ENCODE results near the gene RGL4. TPM values are rescaled to one million over a fixed set of nuclear protein-coding genes. Genes with fewer than 3 reads are reported as not detected.
"Not testable (repeated sequence)": the region's sequence is repeated elsewhere in the genome, so short reads cannot be mapped to it uniquely, and the experiment has no call there.

RGL4 gene
- total and polyA plus RNA-seq, 2 donors from 2014 or later, result 0.60 to 0.80 TPM

DNA sequence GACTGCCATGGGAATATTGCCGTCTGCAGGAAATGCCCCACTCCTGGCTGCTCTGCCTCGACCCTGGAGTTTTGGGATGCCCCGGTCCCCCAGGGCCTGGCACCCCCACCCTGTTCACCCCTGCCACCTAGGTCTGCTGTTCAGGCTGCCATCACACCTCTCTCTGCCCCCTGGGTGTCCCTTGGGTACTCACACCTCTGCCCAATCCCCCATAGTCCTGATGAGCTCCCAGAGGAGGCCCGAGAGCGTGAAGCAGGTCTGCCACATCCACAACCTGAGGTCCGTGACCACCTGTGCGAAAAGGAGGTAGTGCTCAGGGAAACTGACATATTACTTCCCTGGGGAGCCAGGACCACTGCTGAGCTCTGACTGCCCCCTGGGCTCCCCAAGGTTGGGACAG is 38.5 kb upstream of the RGL4 start:
- no peak overlapping the region for H3K4me3 ChIP-seq (ENCODE audit: low read length in 3 of 3)
- peak in 1 of 5 donors; percentile 35 for DNase-seq
- no peaks in the 10 kb centered on the region for H3K9me3 ChIP-seq (ENCODE audit: control insufficient read depth in 2 of 3, insufficient read depth in 1 of 3, low read length in 3 of 3)
- H3K4me1 ChIP-seq (ENCODE audit: control insufficient read depth in 2 of 3, insufficient read depth in 2 of 3, low read depth in 1 of 3, low read length in 3 of 3), result no peaks in the 10 kb centered on the region
- H3K27me3 ChIP-seq (ENCODE audit: control insufficient read depth, insufficient read depth, low read length), result no peaks in the 10 kb centered on the region
- TF ChIP-seq CTCF (IDR thresholded peaks at IDR 0.05; ENCODE audit: borderline replicate concordance, extremely low read depth, insufficient read depth), result no peak
- H3K36me3 ChIP-seq (ENCODE audit: control insufficient read depth in 2 of 3, insufficient read depth in 3 of 3, low read length in 3 of 3), result peaks cover 0 to 18% (median 8%) of the 10 kb centered on the region in 3 donors
- H3K9ac ChIP-seq (ENCODE audit: low read length in 3 of 3), result no peak overlapping the region
- no peak overlapping the region for H3K27ac ChIP-seq (ENCODE audit: low read depth in 2 of 2, low read length in 2 of 2)
- intact Hi-C loops (cut with DNase I), result no loop called here
- no peak for FAIRE-seq

- intact Hi-C loops (cut with DNase I), result no loop called here
- peaks cover 0 to 18% (median 8%) of the 10 kb centered on the region in 3 donors for H3K36me3 ChIP-seq (ENCODE audit: control insufficient read depth in 2 of 3, insufficient read depth in 3 of 3, low read length in 3 of 3)
- H3K4me3 ChIP-seq (ENCODE audit: low read length in 3 of 3), result no peak overlapping the region
- H3K27ac ChIP-seq (ENCODE audit: low read depth in 2 of 2, low read length in 2 of 2), result no peak overlapping the region
- no peaks in the 10 kb centered on the region for H3K9me3 ChIP-seq (ENCODE audit: control insufficient read depth in 2 of 3, insufficient read depth in 1 of 3, low read length in 3 of 3)
- FAIRE-seq, result no peak
- TF ChIP-seq CTCF (IDR thresholded peaks at IDR 0.05; ENCODE audit: borderline replicate concordance, extremely low read depth, insufficient read depth), result no peak
- no peaks in the 10 kb centered on the region for H3K27me3 ChIP-seq (ENCODE audit: control insufficient read depth, insufficient read depth, low read length)
- H3K4me1 ChIP-seq (ENCODE audit: control insufficient read depth in 2 of 3, insufficient read depth in 2 of 3, low read depth in 1 of 3, low read length in 3 of 3), result no peaks in the 10 kb centered on the region
- DNase-seq, result peak in 1 of 5 donors; percentile 24
- no peak overlapping the region for H3K9ac ChIP-seq (ENCODE audit: low read length in 3 of 3)
Measured at GRCh38 chr22:23652711-23653110, 38.1 kb upstream of the RGL4 start.

DNA sequence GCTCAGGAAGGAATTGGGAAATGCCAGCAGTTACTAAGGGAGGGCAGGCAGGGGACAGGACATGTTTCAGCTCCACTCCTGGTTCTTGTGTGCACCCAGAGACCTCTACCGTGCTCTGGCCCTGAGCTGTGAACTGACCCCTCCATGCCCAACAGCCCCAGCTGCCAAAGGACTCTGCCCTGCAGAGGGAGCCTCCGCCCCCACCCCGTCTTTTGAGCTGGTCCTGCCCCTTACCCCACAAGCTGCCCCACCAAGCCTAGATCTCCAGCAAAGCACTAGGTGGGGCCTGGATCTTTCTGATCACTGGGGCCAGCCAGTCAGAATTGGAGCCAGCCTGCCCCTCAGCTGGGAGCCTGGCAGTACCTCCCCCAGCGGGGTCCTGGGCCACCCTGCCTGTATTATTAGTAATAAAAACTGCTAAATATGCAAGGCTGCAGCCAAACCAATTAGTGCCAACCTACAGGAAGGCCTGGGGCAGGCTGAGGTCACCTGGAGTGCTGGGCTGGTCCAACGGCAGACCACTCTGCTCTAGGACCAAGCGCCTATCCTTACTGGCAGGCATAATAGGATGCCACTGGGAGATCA is 34.8 kb upstream of the RGL4 start:
- Histone ChIP-seq H3K27me3 (ENCODE audit: control insufficient read depth, insufficient read depth, low read length) (no peaks in the 10 kb centered on the region), H3K9ac (ENCODE audit: low read length in 3 of 3) (no peak overlapping the region), H3K9me3 (ENCODE audit: control insufficient read depth in 2 of 3, insufficient read depth in 1 of 3, low read length in 3 of 3) (no peaks in the 10 kb centered on the region), H3K36me3 (ENCODE audit: control insufficient read depth in 2 of 3, insufficient read depth in 3 of 3, low read length in 3 of 3) (peaks cover 0 to 24% (median 14%) of the 10 kb centered on the region in 3 donors), H3K4me1 (ENCODE audit: control insufficient read depth in 2 of 3, insufficient read depth in 2 of 3, low read depth in 1 of 3, low read length in 3 of 3) (no peaks in the 10 kb centered on the region), H3K27ac (ENCODE audit: low read depth in 2 of 2, low read length in 2 of 2) (no peak overlapping the region), H3K4me3 (ENCODE audit: low read length in 3 of 3) (no peak overlapping the region)
- no peak for TF ChIP-seq CTCF (IDR thresholded peaks at IDR 0.05; ENCODE audit: borderline replicate concordance, extremely low read depth, insufficient read depth)
- intact Hi-C loops (cut with DNase I), result no loop called here
- DNase-seq (peak in 1 of 5 donors; percentile 42), FAIRE-seq (no peak)

GRCh38 chr22:23657727-23658126 is 33.1 kb upstream of the RGL4 start:
- no peak for FAIRE-seq
- Histone ChIP-seq H3K27me3 (ENCODE audit: control insufficient read depth, insufficient read depth, low read length) (no peaks in the 10 kb centered on the region), H3K36me3 (ENCODE audit: control insufficient read depth in 2 of 3, insufficient read depth in 3 of 3, low read length in 3 of 3) (peaks cover 0 to 19% (median 12%) of the 10 kb centered on the region in 3 donors), H3K4me3 (ENCODE audit: low read length in 3 of 3) (no peak overlapping the region), H3K9me3 (ENCODE audit: control insufficient read depth in 2 of 3, insufficient read depth in 1 of 3, low read length in 3 of 3) (no peaks in the 10 kb centered on the region), H3K4me1 (ENCODE audit: control insufficient read depth in 2 of 3, insufficient read depth in 2 of 3, low read depth in 1 of 3, low read length in 3 of 3) (no peaks in the 10 kb centered on the region), H3K9ac (ENCODE audit: low read length in 3 of 3) (no peak overlapping the region), H3K27ac (ENCODE audit: low read depth in 2 of 2, low read length in 2 of 2) (no peak overlapping the region)
- intact Hi-C loops (cut with DNase I), result no loop called here
- no peak for DNase-seq
- no peak for TF ChIP-seq CTCF (IDR thresholded peaks at IDR 0.05; ENCODE audit: borderline replicate concordance, extremely low read depth, insufficient read depth)

- H3K4me3 ChIP-seq (ENCODE audit: low read length in 3 of 3); H3K27ac ChIP-seq (ENCODE audit: low read depth in 2 of 2, low read length in 2 of 2); FAIRE-seq; H3K9ac ChIP-seq (ENCODE audit: low read length in 3 of 3); intact Hi-C loops (cut with DNase I); H3K9me3 ChIP-seq (ENCODE audit: control insufficient read depth in 2 of 3, insufficient read depth in 1 of 3, low read length in 3 of 3); H3K4me1 ChIP-seq (ENCODE audit: control insufficient read depth in 2 of 3, insufficient read depth in 2 of 3, low read depth in 1 of 3, low read length in 3 of 3); H3K27me3 ChIP-seq (ENCODE audit: control insufficient read depth, insufficient read depth, low read length): not testable (repeated sequence)
- peaks cover 0 to 14% (median 6%) of the 10 kb centered on the region in 3 donors for H3K36me3 ChIP-seq (ENCODE audit: control insufficient read depth in 2 of 3, insufficient read depth in 3 of 3, low read length in 3 of 3)
- DNase-seq, result peak in 1 of 5 donors; percentile 20
Measured at GRCh38 chr22:23660381-23660780, 30.4 kb upstream of the RGL4 start.
